Left lobe of liver (tissue), 2 donors: ENCODE results near the gene ING1. TPM values are rescaled to one million over a fixed set of nuclear protein-coding genes. Genes with fewer than 3 reads are reported as not detected.
A peak's percentile ranks its signal among the peaks of the same experiment; 100 is the strongest.
"Not testable (repeated sequence)": the region's sequence is repeated elsewhere in the genome, so short reads cannot be mapped to it uniquely, and the experiment has no call there.

Experiments used
- ATAC-seq: fragments of 200-7000 bp; cut with Tn5 transposase; one replicate; pipeline ENCODE4 v1.9.1; 2020; ENCODE audit warnings: mild to moderate bottlenecking, moderate library complexity
- DNase-seq: peaks from one replicate; pipeline ENCODE4 v3.0.0-alpha.2; 2020; ENCODE audit warnings: low spot score
- total RNA-seq: library from RNA; stranded (reverse); gene quantifications from one replicate; pipeline ENCODE4 v1.2.1, GENCODE V29; 2021
- donor health status: DM: no; HTN: no; CAD: no; lungs with moderate emphysema.
- donor health status: DM: no; HTN: yes; CAD: no.

The ING1 gene
- total RNA-seq, 1 donor from 2014 or later: 15.2 TPM

- no peak for DNase-seq
- no peak for ATAC-seq
These were observed 23.8 kb upstream of the ING1 start for GRCh38 chr13:110689711-110690110.

GRCh38 chr13:110690516-110690915 is 23.0 kb upstream of the ING1 start:
- peak; percentile 90 for ATAC-seq
- DNase-seq: no peak

- not testable (repeated sequence) for ATAC-seq, DNase-seq
These were observed 17.7 kb upstream of the ING1 start for GRCh38 chr13:110695774-110696173.

- DNase-seq (peak; percentile 37), ATAC-seq (no peak)
These were observed 16.7 kb upstream of the ING1 start for GRCh38 chr13:110696776-110697175.

- DNase-seq (peak; percentile 19), ATAC-seq (no peak)
These were observed 15.7 kb upstream of the ING1 start for GRCh38 chr13:110697842-110698241.

GRCh38 chr13:110698689-110699088 is 14.8 kb upstream of the ING1 start:
- ATAC-seq (no peak), DNase-seq (no peak)

GRCh38 chr13:110699148-110700145 is 14.1 kb upstream of the ING1 start:
- ATAC-seq (no peak), DNase-seq (peak; percentile 43)

- no peak for DNase-seq
- ATAC-seq: no peak
These were observed 13.3 kb upstream of the ING1 start for GRCh38 chr13:110700186-110700585.

GRCh38 chr13:110700641-110701040 is 12.9 kb upstream of the ING1 start:
- no peak for ATAC-seq

DNA sequence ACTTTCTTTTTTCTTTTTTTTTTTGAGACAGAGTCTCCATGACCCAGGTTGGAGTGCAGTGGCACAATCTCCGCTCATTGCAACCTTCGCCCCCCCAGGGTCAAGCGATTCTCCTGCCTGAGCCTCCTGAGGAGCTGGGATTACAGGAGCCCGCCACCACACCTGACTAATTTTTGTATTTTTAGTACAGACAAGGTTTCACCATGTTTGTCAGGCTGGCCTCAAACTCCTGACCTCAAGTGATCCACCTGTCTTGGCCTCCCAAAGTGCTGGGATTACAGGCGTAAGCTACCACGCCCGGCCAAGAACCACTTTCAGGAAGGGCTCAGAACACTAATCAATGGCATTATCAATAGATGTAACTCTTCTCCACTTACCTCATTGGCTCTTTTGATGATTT is 12.4 kb upstream of the ING1 start:
- not testable (repeated sequence) for ATAC-seq, DNase-seq

More at GRCh38 chr13:110700641-110701040, 12.9 kb upstream of the ING1 start:
- DNase-seq: no peak

DNA sequence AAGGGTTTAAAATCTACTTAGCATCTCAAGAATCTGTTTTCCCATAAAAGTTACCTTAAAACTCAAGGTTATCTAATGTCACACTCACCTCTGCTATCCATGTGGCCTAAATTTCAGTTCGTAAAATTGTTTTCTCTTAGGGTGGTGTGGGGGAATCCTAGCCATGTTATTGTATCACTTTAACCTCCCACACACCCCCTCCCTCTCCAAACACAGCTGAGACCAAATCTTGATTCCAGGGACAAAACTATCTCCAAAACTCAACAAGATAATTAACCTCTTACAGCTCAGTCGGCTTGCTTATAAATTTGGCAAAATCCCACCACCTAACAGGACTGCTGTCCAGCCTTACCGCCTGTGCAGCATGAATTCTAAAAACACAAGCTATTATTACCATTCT is 11.4 kb upstream of the ING1 start:
- DNase-seq: no peak

GRCh38 chr13:110702591-110703526 is 10.6 kb upstream of the ING1 start:
- DNase-seq: no peak

More for the DNA sequence above, 11.4 kb upstream of the ING1 start:
- no peak for ATAC-seq

GRCh38 chr13:110705356-110705825 is 8.1 kb upstream of the ING1 start:
- DNase-seq (no peak), ATAC-seq (no peak)

More at GRCh38 chr13:110702591-110703526, 10.6 kb upstream of the ING1 start:
- no peak for ATAC-seq

- ATAC-seq: peak; percentile 97
- peak; percentile 98 for DNase-seq
These were observed 7.5 kb upstream of the ING1 start, which contains the start of gene CARS2 for GRCh38 chr13:110705826-110706569. Gene CARS2, minus strand, starts transcription at chr13:110706116. Its CDS starts 23 bp downstream, at chr13:110706093.

DNA sequence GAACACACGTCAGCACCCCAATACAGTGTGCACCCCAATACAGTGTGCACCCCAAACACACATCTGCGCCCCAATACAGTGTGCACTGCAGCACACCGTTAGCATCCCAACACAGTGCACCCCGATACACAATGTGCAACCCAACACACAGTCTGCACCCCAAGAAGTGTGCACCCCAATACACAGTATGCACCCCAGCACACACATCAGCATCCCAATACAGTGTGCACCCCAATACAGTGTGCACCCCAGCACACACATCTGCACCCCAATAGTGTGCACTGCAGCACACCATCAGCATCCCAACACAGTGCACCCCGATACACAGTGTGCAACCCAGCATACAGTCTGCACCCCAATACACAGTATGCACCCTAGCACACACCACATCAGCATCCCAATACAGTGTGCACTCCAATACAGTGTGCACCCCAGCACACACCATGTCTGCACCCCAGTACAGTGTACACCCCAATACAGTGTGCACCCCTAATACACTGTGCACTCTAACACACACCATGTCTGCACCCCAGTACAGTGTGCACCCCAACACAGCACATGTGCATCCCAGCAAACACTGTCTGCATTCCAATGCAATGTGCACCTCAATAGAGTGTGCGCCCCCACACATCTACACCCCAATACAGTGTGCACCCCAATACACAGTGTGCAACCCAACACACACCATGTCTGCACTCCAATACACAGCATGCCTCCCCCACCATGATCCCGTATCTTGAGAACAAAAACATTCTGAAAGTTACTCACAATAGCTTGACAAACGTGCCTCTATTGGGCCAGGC is 6.7 kb upstream of the ING1 start:
- ATAC-seq: no peak
- no peak for DNase-seq

DNA sequence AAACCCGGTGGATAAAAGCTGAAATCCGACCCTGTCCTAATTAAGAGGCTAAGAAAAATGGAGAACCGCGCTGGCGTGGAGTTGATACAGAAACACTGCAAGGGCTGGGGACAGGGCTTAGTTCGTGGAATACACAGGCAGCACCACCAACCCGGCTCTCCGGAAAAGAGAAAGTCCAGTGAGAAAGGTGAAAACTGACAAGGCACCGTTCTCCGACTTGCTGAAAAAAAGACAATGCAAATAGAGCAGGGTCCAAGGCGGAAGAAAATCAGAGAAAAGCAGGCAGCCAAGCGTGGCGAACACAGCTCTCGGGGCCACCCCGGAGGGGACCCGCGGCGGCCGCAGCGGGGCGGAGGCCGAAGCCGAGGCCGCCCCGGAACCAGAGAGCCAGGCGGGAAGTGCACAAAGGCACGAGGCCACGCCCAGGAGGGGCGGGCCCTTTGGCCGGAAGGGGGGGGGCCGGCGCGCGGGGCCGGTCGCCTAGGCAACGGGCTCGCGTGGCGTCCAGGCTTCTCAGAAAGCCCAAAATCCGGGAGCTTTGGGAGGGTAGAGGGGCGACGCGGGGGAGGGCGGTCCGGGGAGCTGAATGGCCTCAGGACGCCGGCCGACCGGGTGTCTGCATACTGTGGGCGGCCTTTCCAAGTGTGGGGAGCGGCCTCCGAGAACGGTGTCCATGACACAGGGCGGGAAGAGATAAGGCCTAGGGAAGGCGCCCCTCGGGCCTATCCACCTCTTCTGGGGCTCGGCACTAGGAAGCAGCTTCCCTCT is 1.2 kb upstream of the ING1 start:
- ATAC-seq: peak; percentile 56
- DNase-seq: peak; percentile 85

GRCh38 chr13:110712849-110713641 is 455 bp upstream of the ING1 start:
- peak; percentile 61 for ATAC-seq
- DNase-seq: peak; percentile 100
